NCI-H2171 treated with DMSO at 0.1 percent for 48 hours (cell line): ENCODE measurements around the gene RFX4.

Experiments
- DNase-seq: peaks from one replicate; lab custom pipeline; 2025; lab: John Stamatoyannopoulos, UW

RFX4 gene

DNA sequence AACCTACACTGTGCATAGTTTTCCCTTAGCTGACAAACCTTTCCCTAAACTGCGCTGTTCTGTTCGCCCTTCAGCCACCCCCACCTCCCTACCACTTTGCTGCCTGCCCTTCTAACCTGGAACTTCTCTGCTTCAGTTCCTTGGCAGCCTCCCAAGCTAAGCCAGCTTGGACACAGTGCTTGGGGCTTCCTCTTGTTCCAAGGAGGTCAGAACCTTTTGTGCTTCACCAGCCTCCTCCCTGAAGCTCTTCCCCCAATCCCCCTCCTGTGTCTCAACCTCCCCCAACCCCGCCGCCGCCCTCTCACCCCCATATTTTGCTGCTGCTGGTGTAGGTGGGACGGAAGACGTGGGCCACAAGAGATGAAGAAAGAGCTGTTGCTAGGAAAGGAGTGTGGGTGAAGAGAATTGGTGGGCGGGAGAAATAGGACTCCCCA lies 183.6 kb downstream of the RFX4 start:
- no peak for DNase-seq

DNA sequence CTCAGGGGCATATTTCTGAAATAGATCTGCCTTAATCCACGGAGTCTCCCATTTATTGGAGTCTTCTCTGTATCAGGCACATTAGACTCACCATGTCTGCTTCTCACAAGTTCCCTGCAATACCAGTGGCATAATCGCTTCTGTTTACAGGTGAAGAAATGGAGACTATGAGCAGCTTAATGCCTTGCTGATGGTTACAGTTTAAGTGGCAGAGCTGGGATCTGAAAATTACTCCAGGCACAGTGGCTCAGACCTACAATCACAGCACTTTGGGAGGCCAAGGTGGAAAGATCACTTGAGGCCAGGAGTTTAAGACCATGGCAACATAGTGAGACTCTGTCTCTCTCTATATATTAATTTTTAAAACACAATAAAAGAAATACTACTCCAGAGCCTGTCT lies 184.4 kb downstream of the RFX4 start:
- DNase-seq = no peak

DNA sequence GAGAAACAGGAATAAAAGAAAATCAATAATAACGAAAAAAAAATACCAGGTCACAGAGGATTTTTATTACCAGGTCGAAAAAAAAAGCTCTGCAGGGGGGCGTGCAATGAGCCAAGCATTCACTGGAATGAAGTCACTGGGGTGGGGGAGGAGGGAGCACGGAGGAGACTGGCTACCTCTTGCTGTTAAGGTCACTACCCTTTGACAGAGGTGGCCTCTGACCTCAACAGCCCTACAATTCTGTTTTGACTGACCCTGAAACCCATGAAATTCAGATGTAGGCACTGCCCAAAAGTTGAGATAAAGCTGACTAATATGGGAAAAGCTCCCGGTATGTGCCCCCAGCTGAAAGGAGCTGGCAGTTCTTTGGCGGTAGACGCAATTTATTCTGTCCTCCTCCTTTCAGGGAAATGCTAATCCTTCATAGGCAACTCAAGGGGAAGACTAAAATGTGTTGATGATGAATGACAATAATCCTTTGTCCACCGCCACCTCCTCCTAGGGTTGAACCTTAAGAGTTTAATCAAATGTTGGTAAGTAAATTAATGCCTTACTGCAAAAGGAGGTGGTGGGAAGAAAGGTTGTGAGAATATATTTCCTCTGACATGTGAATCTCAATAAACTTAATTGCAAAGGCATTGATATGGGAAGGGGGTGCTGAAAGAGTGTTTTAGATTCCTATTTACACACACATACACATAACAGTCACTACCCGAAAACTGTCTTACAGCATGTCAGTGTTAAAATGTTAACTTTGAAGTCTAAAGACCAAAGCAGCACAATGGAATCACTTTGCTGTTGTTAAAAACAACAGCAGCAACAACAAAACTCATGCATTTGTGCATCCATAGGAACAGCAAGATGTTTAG lies 185.4 kb downstream of the RFX4 start:
- DNase-seq = no peak

DNA sequence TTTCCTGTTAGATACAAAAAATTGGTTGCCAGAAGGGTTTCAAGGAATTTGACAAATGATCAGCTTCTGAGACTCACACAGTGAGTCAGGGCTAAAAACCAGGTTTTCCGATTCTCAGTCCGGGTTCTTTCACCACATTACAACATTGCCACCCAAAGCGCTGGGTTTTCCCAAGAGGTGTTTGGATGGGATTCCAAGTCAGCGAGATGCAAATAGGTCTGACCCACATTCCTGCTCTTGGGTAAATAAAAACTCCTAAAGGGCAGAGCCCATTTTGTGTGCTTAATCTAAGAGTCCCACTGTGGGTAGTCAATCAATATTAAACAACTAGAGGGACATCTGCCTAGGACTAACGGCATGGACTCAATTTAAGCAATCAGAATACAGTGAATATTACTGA lies 186.3 kb downstream of the RFX4 start:
- no peak for DNase-seq

DNA sequence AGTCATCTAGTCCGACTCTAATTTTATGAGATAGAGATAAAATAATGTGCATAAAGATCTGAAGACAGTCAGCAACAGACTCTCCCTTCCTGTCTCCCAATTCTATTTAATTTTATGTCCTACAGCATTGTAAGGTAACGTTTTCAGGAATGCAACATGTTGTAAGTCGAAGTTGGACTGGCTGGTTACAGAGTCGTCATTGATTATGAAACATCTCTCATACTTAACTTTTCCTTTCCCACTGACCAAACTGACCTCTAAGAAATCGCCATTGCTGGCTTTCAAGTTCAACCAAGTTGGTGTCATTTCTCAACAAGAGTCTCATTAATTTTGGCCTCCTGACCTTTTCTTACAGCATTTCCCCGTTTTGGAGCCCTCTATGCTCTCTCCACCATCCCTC lies 186.7 kb downstream of the RFX4 start:
- no peak for DNase-seq

DNA sequence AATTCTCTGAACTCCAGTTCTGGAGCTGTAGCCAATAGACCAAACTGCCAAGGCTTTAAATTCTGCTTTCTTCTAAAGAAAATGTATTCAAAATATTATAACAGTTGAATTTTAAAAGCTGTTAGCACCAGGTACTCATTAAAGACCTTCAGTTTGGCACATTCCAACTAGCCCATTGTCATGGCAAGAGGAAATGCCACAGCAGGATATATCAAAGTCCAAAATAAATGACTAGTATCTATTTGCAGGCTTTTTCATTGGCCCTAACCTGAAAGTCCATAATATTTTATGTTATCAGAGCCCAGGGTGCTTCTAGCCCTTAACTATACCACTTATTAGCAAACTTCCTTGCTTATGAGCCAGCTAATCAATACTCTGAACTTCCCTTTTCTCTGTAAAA lies 188.6 kb downstream of the RFX4 start:
- no peak for DNase-seq

DNA sequence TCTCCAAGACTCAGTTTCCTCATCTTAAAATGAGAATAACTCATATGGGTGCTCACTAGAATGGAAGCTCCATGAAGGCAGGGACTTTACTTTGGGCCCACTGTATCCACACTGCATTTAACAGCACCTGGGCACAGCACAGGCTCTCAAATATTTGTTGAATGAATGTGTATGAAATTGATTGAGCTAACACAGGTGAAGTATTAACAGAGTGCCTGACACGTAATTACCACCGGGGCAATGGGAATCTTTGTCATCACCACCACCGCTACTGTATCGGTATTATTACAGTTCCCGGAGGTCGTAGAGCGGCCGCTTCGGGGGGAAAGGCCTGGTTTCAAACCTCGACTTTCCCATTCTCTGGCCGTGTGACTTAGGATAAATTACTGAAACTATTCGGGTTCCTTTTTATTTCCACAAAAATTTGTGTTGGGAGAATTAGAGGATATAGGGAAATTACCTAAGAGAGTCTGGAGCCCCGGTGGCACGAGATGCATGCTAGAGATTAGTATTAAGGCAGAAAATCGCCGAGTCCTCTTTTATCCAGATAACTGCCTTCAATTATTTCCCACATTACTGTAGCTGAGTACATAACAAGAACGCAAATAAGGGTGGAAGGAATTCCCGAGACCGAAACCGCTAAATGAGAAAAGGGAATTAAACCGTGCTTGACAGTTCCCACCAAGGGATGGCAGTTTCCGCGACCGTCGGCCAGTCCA lies 190.6 kb downstream of the RFX4 start:
- DNase-seq = no peak

DNA sequence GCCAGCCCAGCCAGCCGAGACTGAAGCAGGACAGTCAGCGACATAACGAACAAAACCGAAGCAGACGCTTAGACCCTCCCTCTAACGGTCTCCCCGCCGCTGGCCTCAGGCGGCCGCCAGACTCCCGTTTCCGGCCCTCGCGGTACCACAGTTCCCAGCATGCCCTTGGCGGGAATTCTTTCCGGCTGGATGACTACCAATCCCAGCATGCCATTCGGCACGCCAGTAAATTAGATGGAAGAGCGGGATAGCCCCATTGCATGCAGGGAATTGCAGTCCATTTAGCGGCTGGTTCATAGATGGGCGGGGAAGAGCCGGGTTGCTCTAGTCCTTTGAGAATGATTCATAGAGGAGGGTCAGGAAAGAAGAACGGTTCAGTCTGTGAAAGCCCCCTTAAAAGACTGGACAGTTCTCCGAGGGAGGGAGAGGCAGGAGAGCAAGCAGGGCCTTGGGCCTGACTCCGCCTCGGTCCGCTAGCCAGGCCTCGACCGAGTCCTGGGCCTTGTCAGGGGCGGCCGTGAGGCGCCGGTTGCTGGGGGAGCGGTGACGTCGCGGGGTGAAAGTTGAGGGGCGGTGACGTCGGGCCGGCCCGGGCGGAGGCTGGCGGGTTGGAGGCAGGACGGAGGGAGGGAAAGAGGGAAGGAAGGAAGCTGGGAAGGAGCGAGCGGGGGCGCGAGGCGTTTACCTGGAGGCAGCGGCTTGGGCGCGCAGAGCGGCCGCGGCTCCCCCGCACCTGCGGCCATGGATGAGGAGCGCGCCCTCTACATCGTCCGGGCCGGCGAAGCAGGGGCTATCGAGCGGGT lies 191.4 kb downstream of the RFX4 start, which contains the start of gene RIC8B:
Gene RIC8B, plus strand, starts transcription at position 678 of the 803 bp plus-strand sequence. Its CDS starts 64 bp downstream, at position 742.
- DNase-seq = peak; percentile 99

DNA sequence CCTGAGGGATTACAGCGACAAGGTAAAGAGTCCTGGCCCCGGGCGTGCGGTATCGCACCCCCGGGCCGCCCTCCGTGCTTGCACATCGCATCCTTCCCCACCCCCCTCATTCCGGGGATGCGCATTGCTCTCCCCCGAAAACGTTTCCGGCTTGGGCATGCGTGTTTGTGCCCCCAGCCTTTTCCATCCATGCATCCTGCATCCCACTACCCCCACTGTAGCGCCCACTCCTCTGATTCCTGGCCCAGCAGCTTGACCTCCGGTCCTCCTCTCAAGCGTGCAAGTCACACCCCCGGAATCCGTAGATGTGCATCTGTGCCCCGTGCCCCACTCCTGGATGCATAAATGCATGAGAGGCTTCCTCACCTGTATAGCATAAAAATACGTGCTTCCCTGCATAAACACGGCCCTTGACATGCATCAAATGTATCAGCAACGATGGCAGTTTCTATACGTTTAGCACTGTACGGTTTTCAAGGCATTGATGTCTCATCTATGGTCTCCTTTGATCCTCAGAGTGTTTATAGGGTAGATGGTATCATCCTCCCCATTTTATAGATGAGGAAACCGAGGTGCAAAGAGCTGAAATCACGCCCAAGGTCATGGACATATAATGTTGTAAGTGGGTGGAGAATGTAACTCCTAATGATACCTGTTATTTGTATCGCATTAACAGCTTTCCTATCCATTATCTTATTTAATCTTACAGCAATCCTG lies 192.2 kb downstream of the RFX4 start:
- no peak for DNase-seq

DNA sequence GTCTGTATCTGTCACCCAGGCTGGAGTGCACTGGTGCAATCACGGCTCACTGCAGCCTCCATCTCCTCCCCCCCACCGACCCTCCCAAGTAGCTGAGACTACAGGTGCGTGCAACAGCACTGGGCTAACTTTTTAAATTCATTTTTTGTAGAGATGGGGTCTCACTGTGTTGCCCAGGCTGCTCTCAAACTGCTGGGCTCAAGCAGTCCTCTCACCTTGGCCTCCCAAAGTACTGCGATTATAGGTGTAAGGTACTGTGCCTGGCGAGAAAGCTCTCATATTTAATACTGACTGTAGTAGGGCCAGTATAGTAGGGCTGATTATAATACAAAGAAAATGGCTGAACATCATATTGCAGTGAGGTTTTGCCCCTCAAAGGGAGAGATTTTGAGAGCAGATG lies 194.1 kb downstream of the RFX4 start:
- DNase-seq = no peak

DNA sequence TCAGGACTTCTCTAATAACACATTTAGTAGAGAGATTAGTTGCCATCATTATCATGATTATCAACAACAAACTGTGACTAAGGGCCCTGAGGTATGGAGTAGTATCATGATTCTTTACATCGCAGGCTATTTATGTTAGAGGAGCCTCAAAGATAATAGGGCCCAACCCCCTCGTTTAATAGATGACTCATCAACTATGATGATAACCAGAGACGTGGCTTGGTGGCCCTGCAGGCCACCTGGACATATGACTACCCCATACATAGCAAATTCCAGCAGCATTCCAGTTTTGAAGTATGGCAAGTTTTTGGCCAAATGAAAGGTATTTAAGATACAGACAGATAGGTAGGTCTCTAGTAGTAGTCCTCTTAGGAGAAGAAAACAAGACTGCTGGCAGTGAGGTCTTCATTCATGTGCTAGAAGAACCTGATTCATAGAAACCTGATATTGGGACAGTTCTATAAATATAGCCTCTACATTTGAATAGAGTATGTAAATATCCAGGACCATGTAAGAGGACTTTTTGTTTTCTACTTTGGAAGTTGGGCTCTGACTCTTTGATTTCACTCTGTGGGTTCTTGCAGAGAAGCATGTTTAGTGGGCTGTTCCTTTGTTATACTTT lies 197.3 kb downstream of the RFX4 start:
- no peak for DNase-seq

DNA sequence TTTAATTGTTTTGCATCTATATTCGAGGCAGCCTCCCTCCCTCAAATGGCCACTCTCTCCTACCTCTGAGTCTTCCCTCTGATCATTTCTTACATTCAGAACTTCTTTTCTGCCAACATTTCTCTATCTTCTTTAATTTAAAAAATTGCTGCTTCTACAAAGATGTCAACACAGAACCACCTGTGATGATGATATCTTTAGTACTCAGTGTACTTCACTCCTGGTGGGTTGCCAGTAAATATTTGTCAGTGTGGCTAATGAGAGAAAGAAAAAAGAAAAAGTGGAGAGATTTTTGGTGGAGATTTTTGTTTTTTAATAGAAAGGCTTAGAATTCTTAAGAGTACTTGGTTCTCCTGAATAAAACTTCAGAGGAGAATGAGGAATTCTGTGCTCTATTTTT lies 199.8 kb downstream of the RFX4 start:
- DNase-seq = no peak

DNA sequence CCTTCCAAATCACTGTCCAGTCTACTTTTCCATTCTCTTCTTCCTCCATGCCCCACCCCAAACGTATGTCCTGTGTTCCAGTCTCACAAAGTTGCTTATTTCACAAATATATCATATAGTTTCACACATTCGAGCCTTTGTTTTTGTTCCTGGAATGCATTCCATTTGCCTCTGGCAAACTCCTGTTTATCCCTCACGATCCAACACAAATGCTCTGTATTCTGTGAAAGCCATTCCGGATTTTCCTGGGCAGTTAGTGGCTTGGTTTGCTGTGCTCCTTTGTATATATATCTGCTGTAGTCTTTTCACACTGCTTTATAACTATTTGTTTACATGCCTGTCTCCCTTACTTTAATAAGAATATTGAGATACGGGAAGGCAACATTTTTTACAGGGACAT lies 200.7 kb downstream of the RFX4 start:
- no peak for DNase-seq

DNA sequence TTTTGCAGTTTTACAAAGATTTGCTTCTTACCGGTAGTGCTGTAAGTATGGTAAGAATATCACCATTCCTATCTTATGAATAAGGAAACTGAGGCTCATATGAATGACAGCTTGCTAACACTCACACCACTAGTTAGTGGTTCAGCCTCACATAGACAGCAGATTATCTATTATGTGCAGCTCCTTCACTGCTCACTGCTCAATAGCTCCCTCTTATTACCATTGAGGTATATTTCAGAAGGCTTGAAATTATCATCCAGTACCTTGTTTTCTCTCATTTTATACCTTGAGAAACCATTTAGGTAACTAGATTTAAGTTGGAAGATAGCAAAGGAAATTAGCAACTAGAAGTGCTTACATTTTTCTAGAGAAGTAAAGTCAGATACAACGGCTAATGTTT lies 207.2 kb downstream of the RFX4 start:
- DNase-seq = no peak

DNA sequence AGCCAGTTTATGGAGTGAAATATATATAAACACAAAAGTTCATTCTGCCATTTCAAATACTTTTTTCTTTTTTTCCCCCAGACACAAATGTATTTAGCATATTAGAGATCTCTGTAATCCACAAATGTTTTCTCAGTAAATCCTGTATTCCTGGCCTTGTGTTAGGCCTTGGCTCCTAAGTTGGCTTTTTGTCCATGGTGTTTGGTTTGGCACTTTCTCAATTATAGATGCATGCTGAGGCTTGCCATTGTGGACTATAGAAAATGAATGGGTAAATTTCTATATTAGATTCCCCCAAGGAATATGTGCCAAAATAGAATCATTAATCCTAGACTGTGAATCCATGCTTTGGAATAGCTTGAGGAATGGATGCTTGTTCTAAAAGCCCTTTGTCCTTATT lies 208.7 kb downstream of the RFX4 start:
- DNase-seq = no peak

DNA sequence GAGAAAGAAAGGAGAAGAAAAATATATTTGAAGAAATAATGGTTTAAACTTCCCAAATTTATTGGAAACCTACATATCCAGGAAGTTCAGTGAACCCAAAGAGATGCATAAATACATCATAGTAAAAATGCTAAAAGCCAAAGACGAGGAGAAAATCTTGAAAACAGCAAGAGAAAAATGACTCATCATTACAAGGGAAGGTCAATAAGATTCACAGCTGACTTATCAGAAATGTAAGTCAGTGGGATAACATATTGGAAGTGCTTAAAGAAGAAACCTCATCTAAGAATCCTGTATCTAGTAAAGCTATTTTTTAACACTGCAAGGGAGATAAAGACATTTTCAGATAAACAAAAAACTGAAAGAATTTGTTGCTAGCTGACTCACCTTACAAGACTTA lies 211.6 kb downstream of the RFX4 start:
- DNase-seq = no peak

DNA sequence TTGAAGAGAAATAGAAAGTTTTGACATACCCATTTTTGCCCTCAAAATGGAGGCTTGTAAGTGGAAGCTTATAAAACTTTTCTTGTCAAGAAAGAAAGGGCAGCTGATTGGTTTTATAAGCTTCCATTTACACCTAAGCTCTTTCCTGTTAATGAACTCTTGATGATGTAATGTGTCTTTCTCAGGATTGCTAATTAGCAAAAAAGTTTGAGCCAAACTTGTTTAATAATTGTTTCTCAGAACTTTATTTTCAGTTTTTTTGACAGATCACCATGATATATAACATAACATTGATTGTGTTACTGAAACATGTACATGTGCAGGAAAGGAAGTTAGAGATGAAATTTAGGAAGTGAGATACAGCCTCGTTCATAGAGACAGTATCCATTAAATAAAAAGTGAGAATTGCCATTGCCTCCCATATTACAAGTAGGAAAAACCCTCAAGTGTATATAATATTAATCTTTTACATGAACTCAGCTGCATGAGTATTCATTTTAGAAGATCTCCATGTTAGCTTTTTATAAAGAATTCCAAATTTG lies 218.4 kb downstream of the RFX4 start:
- DNase-seq = no peak

DNA sequence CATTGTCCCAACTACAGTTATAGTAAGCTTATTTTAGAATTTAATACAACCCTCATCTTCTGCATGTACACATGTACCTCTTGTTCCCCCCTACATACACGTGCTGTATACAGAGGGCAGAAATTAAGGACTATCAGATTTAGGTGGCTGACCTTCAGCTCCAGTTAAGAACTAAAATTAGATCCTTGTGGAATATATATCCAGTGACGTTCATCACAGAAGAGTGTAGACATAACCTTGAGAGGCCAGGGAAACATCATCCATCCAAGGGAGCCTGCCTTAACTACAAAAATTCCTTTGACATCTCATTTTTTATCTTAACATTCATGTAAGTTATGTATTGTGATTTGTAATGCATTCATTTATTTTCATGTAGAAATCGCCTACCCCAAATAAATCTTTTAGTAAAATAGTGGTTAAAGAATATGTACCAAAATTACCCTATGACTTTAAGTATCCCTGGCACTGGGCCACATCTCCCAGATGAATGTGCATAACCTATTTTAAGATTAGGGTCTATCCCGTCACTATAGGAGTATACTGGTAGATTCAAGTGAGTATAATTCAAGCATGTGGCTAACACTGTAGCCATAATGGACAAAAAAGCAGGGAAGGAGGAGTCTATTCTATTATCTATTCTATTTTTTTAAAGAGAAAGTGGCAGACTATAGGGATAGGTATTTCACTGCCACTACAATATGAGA lies 219.2 kb downstream of the RFX4 start:
- DNase-seq = no peak

DNA sequence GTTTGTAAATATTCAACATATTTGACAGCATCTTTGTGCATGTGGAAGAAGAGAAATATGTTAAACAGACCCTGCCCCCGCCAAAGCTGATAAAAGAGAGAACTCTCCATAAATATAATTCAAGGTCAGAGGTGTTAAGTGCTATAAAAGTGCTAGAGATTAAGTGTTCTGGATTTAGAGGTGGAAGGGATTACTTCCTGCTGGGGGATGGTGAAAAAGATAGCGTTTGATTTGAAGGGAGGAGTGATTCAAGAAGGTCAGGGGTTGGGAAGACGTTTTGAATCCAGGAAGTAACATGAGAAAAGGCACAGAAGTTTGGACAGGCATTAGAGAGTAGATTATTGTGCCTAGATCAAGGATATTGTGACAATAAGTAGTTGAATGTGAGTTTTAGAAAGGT lies 221.9 kb downstream of the RFX4 start:
- DNase-seq = no peak
